B cell (primary cell): ENCODE data around the gene CCDC68. TPM values are rescaled to one million over a fixed set of nuclear protein-coding genes. Genes with fewer than 3 reads are reported as not detected.

Experiments
- ATAC-seq: fragments of 200-7000 bp; cut with Tn5 transposase; one replicate; pipeline ENCODE4 v1.10.0; 2021; ENCODE audit warnings: low read depth, mild to moderate bottlenecking, moderate number of reproducible peaks, moderate library complexity
- CTCF ChIA-PET: fragments of 350-600 bp; sonication (Branson Sonifier 250); formaldehyde crosslinking; loops from one replicate; lab custom pipeline; 2021; ENCODE audit warnings: antibody characterized with exemption, inconsistent platforms; lab: Charles Lee
- POLR2A ChIA-PET: fragments of 350-600 bp; sonication (Branson Sonifier 250); formaldehyde crosslinking; loops from one replicate; lab custom pipeline; 2021; ENCODE audit warnings: antibody characterized with exemption; lab: Charles Lee
- DNase-seq: peaks from one replicate; pipeline ENCODE4 v3.0.0; 2013
- H2AFZ ChIP-seq: 2 replicates; pipeline ENCODE4 v1.6.1; 2012; ENCODE audit warnings: mild to moderate bottlenecking, low read depth, low read length; ENCODE audit not compliant: insufficient read depth, poor library complexity, severe bottlenecking
- H3K27ac ChIP-seq, 2 donors: 1 replicate in 1 of 2; 2 replicates in 1 of 2; pipeline ENCODE4 v1.5.1; 2012 to 2013; ENCODE audit warnings: low read length in 2 of 2, mild to moderate bottlenecking in 2 of 2, moderate library complexity in 1 of 2
- H3K27me3 ChIP-seq, 4 experiments: fragments of 200-600 bp in 1 of 4; sonication (generic) in 1 of 4; replicated peaks in 1 of 4; 1 replicate in 2 of 4; 2 replicates in 2 of 4; pipeline versions ENCODE4 v1.6.1 to v1.7.0; 2013 to 2016; ENCODE audit warnings: low read length in 3 of 4, mild to moderate bottlenecking in 2 of 4, mixed read lengths in 1 of 4, moderate library complexity in 1 of 4; ENCODE audit not compliant: insufficient read depth in 4 of 4, control insufficient read depth in 3 of 4; ENCODE audit errors: control extremely low read depth in 1 of 4
- H3K36me3 ChIP-seq, 2 experiments: replicated peaks in 1 of 2; 1 replicate in 1 of 2; 2 replicates in 1 of 2; pipeline versions ENCODE4 v1.6.1 to v1.7.1; 2013; ENCODE audit warnings: low read length in 1 of 2; ENCODE audit not compliant: insufficient read depth in 2 of 2, control insufficient read depth in 1 of 2; ENCODE audit errors: control extremely low read depth in 1 of 2, extremely low read depth in 1 of 2
- H3K4me1 ChIP-seq, 2 donors: fragments of 200-600 bp in 1 of 2; sonication (generic) in 1 of 2; 1 replicate in 1 of 2; 2 replicates in 1 of 2; pipeline versions ENCODE4 v1.5.1 to v1.6.1; 2013 to 2017; ENCODE audit warnings: low read length in 2 of 2; ENCODE audit not compliant: control insufficient read depth in 2 of 2, insufficient read depth in 2 of 2
- H3K4me2 ChIP-seq: replicated peaks from 2 replicates; pipeline ENCODE3; 2012; ENCODE audit warnings: mild to moderate bottlenecking, low read depth, low read length; ENCODE audit not compliant: poor library complexity, severe bottlenecking
- H3K4me3 ChIP-seq, 5 experiments: fragments of 200-600 bp in 1 of 5; sonication (generic) in 1 of 5; 1 replicate in 3 of 5; 2 replicates in 2 of 5; pipeline versions ENCODE4 v1.5.1 to v1.7.0; 2011 to 2016; ENCODE audit warnings: low read length in 4 of 5, mild to moderate bottlenecking in 4 of 5, low read depth in 2 of 5, control low read depth in 1 of 5, moderate library complexity in 1 of 5; ENCODE audit not compliant: insufficient read depth in 1 of 5; ENCODE audit errors: control extremely low read depth in 1 of 5, extremely low read depth in 1 of 5
- H3K79me2 ChIP-seq: fragments of 200-600 bp; sonication (generic); one replicate; pipeline ENCODE4 v1.6.0; 2016; ENCODE audit warnings: low read length; ENCODE audit not compliant: control insufficient read depth, insufficient read depth
- H3K9ac ChIP-seq: fragments of 200-600 bp; sonication (generic); 2 replicates; pipeline ENCODE4 v1.6.1; 2017; ENCODE audit warnings: mild to moderate bottlenecking, low read length, moderate library complexity
- H3K9me3 ChIP-seq, 3 donors: one replicate each; pipeline versions ENCODE4 v1.6.1 to v1.7.1; 2013; ENCODE audit warnings: low read length in 2 of 3; ENCODE audit not compliant: control insufficient read depth in 2 of 3, insufficient read depth in 1 of 3; ENCODE audit errors: control extremely low read depth in 1 of 3
- H4K20me1 ChIP-seq: 2 replicates; pipeline ENCODE4 v1.6.0; 2012; ENCODE audit warnings: mild to moderate bottlenecking, low read length; ENCODE audit not compliant: insufficient read depth, control insufficient read depth, poor library complexity, severe bottlenecking
- H3K27ac Mint-ChIP-seq: one replicate; pipeline ENCODE4 v1.8.0; 2021; ENCODE audit warnings: mixed read lengths
- H3K27me3 Mint-ChIP-seq: one replicate; pipeline ENCODE4 v1.8.0; 2021; ENCODE audit warnings: mixed read lengths
- H3K4me1 Mint-ChIP-seq: one replicate; pipeline ENCODE4 v1.8.0; 2021; ENCODE audit warnings: mixed read lengths
- H3K4me3 Mint-ChIP-seq: one replicate; pipeline ENCODE4 v1.8.0; 2021; ENCODE audit warnings: mixed read lengths
- H3K9me3 Mint-ChIP-seq: one replicate; pipeline ENCODE4 v1.8.0; 2022; ENCODE audit warnings: mixed read lengths; ENCODE audit not compliant: insufficient read depth
- CTCF ChIP-seq: fragments of 200-600 bp; IDR thresholded peaks from one replicate; pipeline ENCODE4 v1.8.0; 2022; ENCODE audit warnings: antibody characterized with exemption, mild to moderate bottlenecking
- EZH2 ChIP-seq: IDR thresholded peaks from 2 replicates; pipeline ENCODE4 v1.6.1; 2012; ENCODE audit warnings: borderline replicate concordance, low read depth, mild to moderate bottlenecking, moderate library complexity, low read length; ENCODE audit not compliant: insufficient read depth, poor library complexity, severe bottlenecking
- WGBS: methylation state at CpG from one replicate; pipeline ENCODE4 v1.1.5; 2013; ENCODE audit warnings: missing lambda C conversion rate; ENCODE audit not compliant: insufficient coverage; 5-methylcytosine and 5-hydroxymethylcytosine counted together
- intact Hi-C: fragments of 100-400 bp; cut with micrococcal nuclease; formaldehyde crosslinking; loops from one replicate; pipeline ENCODE4 v1.10.0; 2022
- polyA plus RNA-seq: library from polyadenylated mRNA; depleted of rRNA; stranded (reverse); fragments of >200 nt; gene quantifications from 2 replicates; pipeline ENCODE4 v1.2.3, GENCODE V29; 2012
- total RNA-seq, 2 donors: library from RNA; stranded (reverse); fragments of 120-200 nt in 1 of 2; gene quantifications; 1 replicate in 1 of 2; 2 replicates in 1 of 2; pipeline versions ENCODE4 v1.2.3 to v1.2.4, GENCODE V29; 2013 to 2022

CCDC68 gene
- total and polyA plus RNA-seq, 2 donors (not counting 1 experiment from before 2014, with no cell fraction given): 0.01 to 0.32 TPM

- intact Hi-C loops: no loop called here
- H3K27me3 Mint-ChIP-seq: peaks cover 4% of the 10 kb centered on the region
- no peaks in the 10 kb centered on the region for H3K79me2 ChIP-seq
- CTCF ChIA-PET: no interaction called here
- H3K4me1 Mint-ChIP-seq: no peaks in the 10 kb centered on the region
- no peaks in the 10 kb centered on the region for H3K9me3 Mint-ChIP-seq
- no peaks in the 10 kb centered on the region for H3K4me1 ChIP-seq
- H3K4me3 ChIP-seq: no peak overlapping the region
- no peak overlapping the region for H3K27ac ChIP-seq
- ATAC-seq (no peak), DNase-seq (no peak)
- H3K4me3 Mint-ChIP-seq: no peak overlapping the region
- POLR2A ChIA-PET: no interaction called here
- H3K4me2 ChIP-seq: no peak overlapping the region
- no peak overlapping the region for H3K9ac ChIP-seq
- H2AFZ ChIP-seq: no peak overlapping the region
- no peak overlapping the region for H3K27ac Mint-ChIP-seq
- H3K27me3 ChIP-seq: no peaks in the 10 kb centered on the region
- WGBS: 20% methylated on average over 1 of the region's 6 CpGs
- no peaks in the 10 kb centered on the region for H3K9me3 ChIP-seq
- TF ChIP-seq EZH2: no peak
- TF ChIP-seq CTCF: no peak
- no peaks in the 10 kb centered on the region for H3K36me3 ChIP-seq
- no peaks in the 10 kb centered on the region for H4K20me1 ChIP-seq
Observed at GRCh38 chr18:54852780-54853675, 106.2 kb downstream of the CCDC68 start.

Other genes starting within 250 kb of the CCDC68 start
- gene RAB27B, start 131.0 kb downstream of the CCDC68 start, total RNA-seq: 0.07 and 0.39 TPM in 2 replicates
- gene RAB27B, start 131.0 kb downstream of the CCDC68 start, polyA plus RNA-seq: 0.01 and 0.04 TPM in 2 replicates